Measurements from ENCODE around the gene PCYT2. TPM values are rescaled to one million over a fixed set of nuclear protein-coding genes. Genes with fewer than 3 reads are reported as not detected.

PCYT2 gene
- total RNA-seq, 2 donors from 2014 or later = 66.8 to 70.9 TPM

- Mint-ChIP-seq H3K27me3 (ENCODE audit: insufficient read depth) (no peaks in the 10 kb centered on the region), H3K27ac (peak within 1 kb of the TSS; percentile 89), H3K9me3 (no peaks in the 10 kb centered on the region), H3K4me1 (peaks cover 6% of the 10 kb centered on the region), H3K4me3 (peak within 1 kb of the TSS; percentile 77), H3K36me3 (ENCODE audit: low read depth) (peaks cover 3% of the 10 kb centered on the region)
- Histone ChIP-seq H3K9ac (ENCODE audit: extremely low read depth, low read length, poor library complexity, severe bottlenecking) (peak within 1 kb of the TSS; percentile 89), H3K27ac (ENCODE audit: low read depth, low read length) (peak within 1 kb of the TSS; percentile 92), H3K4me3 (ENCODE audit: low read length) (peak within 1 kb of the TSS; percentile 92), H3K9me3 (ENCODE audit: control insufficient read depth, low read length) (no peaks in the 10 kb centered on the region), H3K36me3 (ENCODE audit: control insufficient read depth, insufficient read depth, low read length) (peaks cover 20% of the 10 kb centered on the region), H3K27me3 (ENCODE audit: control insufficient read depth, insufficient read depth, low read length, poor library complexity, severe bottlenecking) (no peaks in the 10 kb centered on the region), H3K4me1 (ENCODE audit: control insufficient read depth, insufficient read depth, low read length) (no peaks in the 10 kb centered on the region)
- 0% methylated on average over 2 to 61 of the region's 64 CpGs for WGBS, 2 experiments (ENCODE audit: insufficient coverage in 1 of 2, insufficient read length in 1 of 2)
- no peak for DNase-seq
- no peak for TF ChIP-seq CTCF (conservative IDR thresholded peaks at IDR 0.05)
Observed at GRCh38 chr17:81870981-81871386, 40.2 kb downstream of the PCYT2 start, which contains the start of gene ARHGDIA. TSS of gene ARHGDIA (minus strand) at chr17:81871337. CDS start at chr17:81869930, 1,407 bp downstream.

GRCh38 chr17:81870131-81870980 is 40.8 kb downstream of the PCYT2 start:
- no peaks in the 10 kb centered on the region for H3K27me3 Mint-ChIP-seq (ENCODE audit: insufficient read depth)
- peak; percentile 79 for DNase-seq
- Histone ChIP-seq H3K27me3 (ENCODE audit: control insufficient read depth, insufficient read depth, low read length, poor library complexity, severe bottlenecking) (no peaks in the 10 kb centered on the region), H3K4me3 (ENCODE audit: low read length) (peak overlapping the region; percentile 92), H3K36me3 (ENCODE audit: control insufficient read depth, insufficient read depth, low read length) (peaks cover 26% of the 10 kb centered on the region), H3K9ac (ENCODE audit: extremely low read depth, low read length, poor library complexity, severe bottlenecking) (peak overlapping the region; percentile 68), H3K4me1 (ENCODE audit: control insufficient read depth, insufficient read depth, low read length) (no peaks in the 10 kb centered on the region), H3K9me3 (ENCODE audit: control insufficient read depth, low read length) (no peaks in the 10 kb centered on the region), H3K27ac (ENCODE audit: low read depth, low read length) (peak overlapping the region; percentile 24)
- H3K4me1 Mint-ChIP-seq = peaks cover 6% of the 10 kb centered on the region
- peaks cover 8% of the 10 kb centered on the region for H3K36me3 Mint-ChIP-seq (ENCODE audit: low read depth)
- peak overlapping the region; percentile 88 for H3K27ac Mint-ChIP-seq
- no peaks in the 10 kb centered on the region for H3K9me3 Mint-ChIP-seq
- no peak for TF ChIP-seq CTCF (conservative IDR thresholded peaks at IDR 0.05)
- WGBS, 2 experiments (ENCODE audit: insufficient coverage in 1 of 2, insufficient read length in 1 of 2) = 3 to 4% methylated on average over 33 to 65 of the region's 65 CpGs
- peak overlapping the region; percentile 73 for H3K4me3 Mint-ChIP-seq

- peak; percentile 99 for TF ChIP-seq CTCF (conservative IDR thresholded peaks at IDR 0.05)
- Mint-ChIP-seq H3K4me3 (peak overlapping the region; percentile 73), H3K9me3 (no peaks in the 10 kb centered on the region), H3K36me3 (ENCODE audit: low read depth) (peaks cover 9% of the 10 kb centered on the region), H3K27me3 (ENCODE audit: insufficient read depth) (no peaks in the 10 kb centered on the region), H3K4me1 (peaks cover 6% of the 10 kb centered on the region), H3K27ac (peak overlapping the region; percentile 88)
- Histone ChIP-seq H3K4me3 (ENCODE audit: low read length) (peak overlapping the region; percentile 92), H3K36me3 (ENCODE audit: control insufficient read depth, insufficient read depth, low read length) (peaks cover 35% of the 10 kb centered on the region), H3K27ac (ENCODE audit: low read depth, low read length) (peak overlapping the region; percentile 17), H3K27me3 (ENCODE audit: control insufficient read depth, insufficient read depth, low read length, poor library complexity, severe bottlenecking) (no peaks in the 10 kb centered on the region), H3K4me1 (ENCODE audit: control insufficient read depth, insufficient read depth, low read length) (no peaks in the 10 kb centered on the region), H3K9ac (ENCODE audit: extremely low read depth, low read length, poor library complexity, severe bottlenecking) (peak overlapping the region; percentile 68), H3K9me3 (ENCODE audit: control insufficient read depth, low read length) (no peaks in the 10 kb centered on the region)
- DNase-seq = peak; percentile 92
- WGBS, 2 experiments (ENCODE audit: insufficient coverage in 1 of 2, insufficient read length in 1 of 2) = 52 to 60% methylated on average over 33 to 51 of the region's 52 CpGs
Observed at GRCh38 chr17:81869221-81870130, 41.7 kb downstream of the PCYT2 start.
